Lower leg skin (tissue), 3 donors: ENCODE results near the gene ARPP21.

Experiments used
- POLR2A ChIP-seq, 2 donors: fragments of 450-650 bp; IDR thresholded peaks; one replicate each; pipeline ENCODE4 v1.6.1; 2016 to 2017; ENCODE audit warnings: antibody characterized with exemption in 2 of 2, mild to moderate bottlenecking in 1 of 2, moderate library complexity in 1 of 2
- TF ChIP-seq, protein P1 (sequence below), 3 donors: fragments of 450-650 bp; IDR thresholded peaks; one replicate each; pipeline ENCODE4 v1.5.1; 2016; ENCODE audit warnings: antibody characterized with exemption in 3 of 3, mild to moderate bottlenecking in 3 of 3, moderate library complexity in 2 of 3

DNA sequence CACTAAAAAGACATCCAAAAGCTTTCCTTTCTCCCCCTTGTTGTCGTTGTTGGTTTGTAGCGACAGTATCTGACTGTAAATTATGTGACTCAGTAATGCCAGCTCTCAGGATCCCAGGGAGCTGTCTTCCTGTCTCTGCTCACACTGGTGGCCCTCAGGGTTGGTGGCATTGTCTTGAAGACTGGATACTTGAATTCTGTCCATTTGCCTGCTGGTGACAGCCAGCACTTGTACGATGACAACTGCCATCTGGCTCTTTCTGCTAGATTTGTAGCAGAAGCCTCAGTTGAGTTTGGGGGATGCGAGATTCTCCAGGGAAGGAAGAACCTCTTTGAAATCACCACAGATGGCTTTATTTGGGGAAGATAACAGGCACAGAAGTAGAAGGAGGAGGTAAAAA is 120.8 kb downstream of the ARPP21 start:
- TF ChIP-seq, protein P1, sequence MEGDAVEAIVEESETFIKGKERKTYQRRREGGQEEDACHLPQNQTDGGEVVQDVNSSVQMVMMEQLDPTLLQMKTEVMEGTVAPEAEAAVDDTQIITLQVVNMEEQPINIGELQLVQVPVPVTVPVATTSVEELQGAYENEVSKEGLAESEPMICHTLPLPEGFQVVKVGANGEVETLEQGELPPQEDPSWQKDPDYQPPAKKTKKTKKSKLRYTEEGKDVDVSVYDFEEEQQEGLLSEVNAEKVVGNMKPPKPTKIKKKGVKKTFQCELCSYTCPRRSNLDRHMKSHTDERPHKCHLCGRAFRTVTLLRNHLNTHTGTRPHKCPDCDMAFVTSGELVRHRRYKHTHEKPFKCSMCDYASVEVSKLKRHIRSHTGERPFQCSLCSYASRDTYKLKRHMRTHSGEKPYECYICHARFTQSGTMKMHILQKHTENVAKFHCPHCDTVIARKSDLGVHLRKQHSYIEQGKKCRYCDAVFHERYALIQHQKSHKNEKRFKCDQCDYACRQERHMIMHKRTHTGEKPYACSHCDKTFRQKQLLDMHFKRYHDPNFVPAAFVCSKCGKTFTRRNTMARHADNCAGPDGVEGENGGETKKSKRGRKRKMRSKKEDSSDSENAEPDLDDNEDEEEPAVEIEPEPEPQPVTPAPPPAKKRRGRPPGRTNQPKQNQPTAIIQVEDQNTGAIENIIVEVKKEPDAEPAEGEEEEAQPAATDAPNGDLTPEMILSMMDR (IDR thresholded peaks at IDR 0.05), result no peak
- TF ChIP-seq POLR2A (IDR thresholded peaks at IDR 0.05), result no peak
